ENCODE results near the gene PHACTR3.

Gene PHACTR3

DNA sequence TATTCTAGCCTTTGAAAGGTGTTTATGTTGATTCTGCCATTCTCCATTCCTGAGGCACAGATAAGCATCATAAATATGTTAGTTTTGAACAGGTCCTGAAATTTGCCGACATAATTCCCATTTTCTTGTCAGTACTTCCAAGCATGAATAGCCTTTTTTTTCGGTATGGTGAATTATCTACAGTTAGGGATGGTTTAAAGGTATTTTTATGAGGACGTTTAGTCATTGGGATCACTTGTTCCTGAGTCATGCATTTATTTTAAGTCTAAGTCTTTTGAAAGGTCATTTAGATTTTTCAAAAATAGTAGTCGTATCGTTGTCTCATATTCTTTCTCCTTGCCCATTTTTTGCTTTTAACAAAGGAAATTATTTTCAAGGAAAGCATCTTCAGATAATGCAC, 98.7 kb downstream of the PHACTR3 start:
- no peak for DNase-seq

DNA sequence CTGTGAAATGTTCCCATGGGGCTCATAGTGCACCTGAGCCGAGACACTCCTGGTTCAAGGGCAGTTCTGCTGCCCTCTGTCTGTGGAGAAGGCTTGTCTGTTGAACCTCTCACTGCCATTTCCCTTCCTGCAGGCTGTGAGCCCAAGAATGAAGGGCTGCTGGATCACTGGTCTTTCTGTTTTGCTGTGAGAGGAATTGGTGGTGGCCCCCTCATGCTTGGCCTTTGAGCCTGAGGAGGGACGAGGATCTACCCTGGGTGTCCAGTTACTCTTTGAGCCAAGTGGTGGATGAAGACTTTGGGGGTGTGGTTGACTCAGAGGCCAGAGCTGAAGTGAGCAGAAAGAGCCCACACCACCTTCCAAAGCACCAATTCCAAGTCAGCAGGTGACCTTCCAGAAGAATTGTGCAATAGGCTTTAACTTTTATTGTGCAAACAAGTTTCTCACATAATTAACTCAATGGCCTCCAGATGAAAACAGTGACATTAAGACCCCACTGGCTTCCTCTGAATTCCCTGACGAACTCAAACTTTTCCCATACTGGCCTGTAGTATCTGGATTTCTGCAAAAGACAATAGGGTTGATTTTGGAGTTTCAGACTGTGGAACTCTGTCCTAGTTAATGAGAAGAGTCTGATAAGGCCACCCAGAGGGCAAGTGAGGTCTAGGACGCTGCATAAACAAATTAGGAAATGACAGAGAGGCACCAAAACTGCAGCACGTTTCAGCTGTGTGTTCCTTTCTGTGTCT, 101.5 kb downstream of the PHACTR3 start:
- no peak for DNase-seq

DNA sequence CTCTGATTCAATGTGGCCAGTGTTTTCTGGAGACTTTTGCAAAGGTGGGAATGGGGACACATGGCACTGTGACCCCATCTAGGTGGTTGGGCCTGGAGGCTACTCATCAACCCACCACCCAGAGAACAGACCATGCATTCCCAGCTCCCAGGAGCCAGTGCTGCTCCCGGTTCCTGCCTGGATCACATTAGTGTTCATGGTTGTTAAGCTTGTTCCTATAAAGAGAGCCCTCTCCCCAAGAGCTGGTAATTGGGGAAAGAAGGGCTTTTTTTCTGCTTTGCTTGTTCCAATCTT, 102.0 kb downstream of the PHACTR3 start:
- no peak for DNase-seq

DNA sequence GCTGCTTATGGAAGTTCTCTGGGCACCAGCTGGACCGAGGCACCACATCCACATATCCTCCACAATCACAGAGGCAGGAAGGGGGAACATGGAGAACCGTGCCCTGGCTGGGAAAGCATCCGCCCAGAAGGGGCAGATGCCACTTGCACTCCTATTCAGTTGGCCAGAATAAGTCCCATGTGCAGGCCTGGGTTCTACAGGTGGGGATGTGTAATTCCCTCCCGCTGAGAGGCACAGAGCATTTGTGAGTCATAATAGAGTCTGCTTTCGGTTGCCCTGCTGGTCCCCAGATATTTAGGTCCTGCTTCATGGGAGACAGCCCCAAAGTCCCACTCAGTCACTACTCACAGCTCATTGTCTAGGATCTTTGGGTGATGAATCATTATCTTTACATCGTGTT, 104.0 kb downstream of the PHACTR3 start:
- DNase-seq: no peak

DNA sequence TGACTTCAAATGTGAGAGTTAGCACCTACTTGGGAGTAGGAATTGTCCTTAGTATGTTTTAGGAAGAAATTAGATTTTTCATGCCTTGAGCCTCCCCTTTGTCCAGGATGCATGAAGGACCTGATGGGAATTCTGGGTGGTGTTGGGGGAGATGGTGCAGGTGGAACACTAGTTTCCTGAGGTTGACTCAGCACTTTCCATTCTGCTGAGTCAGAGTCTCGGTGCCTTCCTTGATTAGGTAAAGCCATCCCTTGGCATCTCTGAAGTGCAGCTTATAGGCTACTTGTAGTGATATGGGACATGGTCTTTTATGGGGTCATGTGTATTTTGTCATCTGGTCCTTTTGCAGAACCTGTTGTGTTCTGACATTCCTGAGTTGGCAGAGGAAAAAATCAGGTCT, 105.3 kb downstream of the PHACTR3 start:
- DNase-seq: no peak

DNA sequence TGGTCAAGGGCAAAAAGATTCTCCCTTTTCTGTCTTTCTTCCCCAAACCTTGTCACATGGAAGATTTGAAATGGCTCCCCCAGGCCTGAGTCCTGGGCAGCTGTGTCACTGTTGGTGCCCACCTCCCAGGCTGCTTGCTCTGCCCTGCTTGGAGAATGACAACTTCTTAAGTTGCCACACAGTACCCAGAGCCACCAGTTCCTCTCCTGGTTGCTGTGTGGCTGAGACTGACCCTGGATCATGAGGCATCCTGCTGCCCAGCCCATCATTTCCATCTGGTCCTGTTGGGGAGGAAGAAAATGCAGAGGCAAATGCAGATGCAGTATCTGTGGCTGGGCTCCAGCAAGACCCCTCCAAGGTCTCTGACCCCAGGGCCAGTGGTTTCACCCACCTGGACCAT, 113.7 kb downstream of the PHACTR3 start:
- DNase-seq: no peak

DNA sequence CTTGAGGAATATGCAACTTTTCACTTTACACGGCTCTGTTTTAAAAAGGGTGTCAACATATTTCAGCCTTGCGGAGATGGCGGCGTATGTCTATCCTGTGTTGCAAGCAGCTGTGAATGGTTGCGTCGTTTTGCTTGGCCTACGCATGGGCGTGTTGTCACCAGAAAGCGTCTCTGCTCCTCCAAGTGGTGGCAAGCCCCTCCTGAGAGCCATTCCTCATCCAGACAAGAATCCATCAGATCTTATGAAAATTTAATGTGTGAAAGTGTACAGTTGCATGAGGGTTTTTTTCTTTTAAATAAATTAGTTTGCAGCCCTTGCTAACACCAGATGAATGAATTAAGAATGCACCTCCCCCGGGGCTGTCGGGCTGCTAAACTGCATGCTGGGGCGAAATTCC, 114.4 kb downstream of the PHACTR3 start:
- no peak for DNase-seq

DNA sequence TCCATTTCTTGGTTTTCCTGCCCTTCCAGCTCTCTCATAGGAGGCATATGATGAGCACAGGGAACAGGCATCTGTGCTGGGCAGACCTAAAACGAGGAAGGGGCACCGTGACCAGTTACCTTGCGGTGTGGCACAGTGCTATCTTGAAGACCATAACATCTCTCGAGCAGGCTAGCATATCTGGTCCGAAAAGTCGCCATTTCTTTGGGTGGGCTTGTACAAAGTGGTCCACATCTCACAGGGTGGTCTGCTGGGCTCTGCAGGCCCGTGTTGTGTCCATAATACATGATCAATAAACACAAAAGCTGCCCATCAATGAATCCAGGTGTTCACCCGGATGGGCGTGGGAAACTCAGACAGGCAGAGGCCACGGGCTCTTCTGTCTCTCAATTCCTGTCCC, 115.7 kb downstream of the PHACTR3 start:
- no peak for DNase-seq

DNA sequence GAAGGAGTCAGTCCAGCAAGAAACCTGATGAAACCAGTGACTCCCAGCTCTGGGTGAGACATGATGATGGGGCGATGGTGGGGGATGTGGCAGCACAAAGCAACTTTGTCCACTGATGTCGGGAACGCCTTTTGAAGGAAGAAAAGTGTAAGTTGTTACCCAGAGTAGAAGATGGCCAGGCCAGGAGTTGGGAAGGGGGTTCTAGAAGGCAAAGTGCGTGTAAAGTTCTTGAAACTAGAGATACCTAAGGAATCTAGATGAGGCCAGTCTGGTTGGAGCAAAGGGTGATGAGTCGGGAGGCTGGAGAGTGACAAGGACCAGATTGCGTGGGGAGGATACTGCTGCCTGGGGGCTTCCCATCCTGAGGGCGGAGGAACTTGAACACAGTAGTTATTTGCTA, 117.0 kb downstream of the PHACTR3 start:
- DNase-seq: no peak

DNA sequence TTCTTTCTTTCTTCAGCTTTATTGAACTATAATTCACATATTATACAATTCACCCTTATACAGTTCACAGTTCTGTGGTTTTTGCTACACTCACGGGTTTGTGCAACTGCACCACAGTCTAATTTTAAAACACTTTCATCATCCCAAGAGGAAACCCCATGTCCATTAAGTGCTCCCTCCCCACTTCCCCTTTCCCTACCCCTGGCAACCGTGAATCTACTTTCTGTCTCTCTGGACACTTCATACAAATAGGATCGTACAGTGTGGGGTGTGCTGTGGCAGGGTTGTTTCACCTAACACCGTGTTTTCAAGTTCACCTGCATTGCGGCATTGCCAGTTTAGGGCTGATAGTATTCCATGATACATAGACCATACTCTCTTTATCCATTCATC, 118.8 kb downstream of the PHACTR3 start:
- no peak for DNase-seq

DNA sequence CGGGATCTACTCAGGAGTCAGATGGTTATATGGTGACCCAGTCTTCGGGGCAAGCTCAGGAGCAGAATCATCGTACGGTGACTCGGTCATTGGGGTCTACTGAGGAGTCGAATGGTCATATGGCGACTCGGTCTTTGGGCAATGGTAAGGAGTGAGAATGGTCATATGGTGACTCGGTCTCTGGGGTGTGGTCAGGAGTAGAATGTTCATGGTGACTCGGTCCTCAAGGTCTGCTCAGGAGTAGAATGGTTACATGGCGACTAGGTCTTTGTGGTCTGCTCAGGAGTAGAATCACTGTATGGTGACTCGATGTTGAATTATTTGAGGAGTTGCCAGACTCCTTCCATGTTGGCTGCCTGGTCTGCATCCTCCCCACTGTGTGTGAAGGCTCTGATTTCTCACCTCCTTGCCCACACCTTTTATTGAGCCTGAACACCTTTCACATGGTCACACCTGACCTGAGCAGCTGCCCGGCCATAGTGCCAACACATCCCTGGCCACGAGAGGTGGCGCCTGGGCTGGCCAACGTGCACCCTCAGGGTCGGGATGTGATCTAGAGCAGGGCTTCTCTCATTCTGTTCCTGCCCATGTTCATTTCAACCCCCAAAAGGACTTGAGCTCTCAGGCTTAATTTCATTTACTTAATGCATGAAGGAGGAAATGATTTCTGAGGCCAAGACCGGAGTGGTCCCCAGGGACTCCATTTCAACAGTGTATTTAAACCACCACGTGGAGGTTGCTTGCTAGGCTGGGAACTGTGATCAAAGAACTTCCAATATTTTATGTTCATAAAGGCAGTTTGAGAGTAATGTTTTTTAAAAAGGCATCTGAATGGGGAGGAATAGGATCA, 119.5 kb downstream of the PHACTR3 start:
- DNase-seq: no peak

DNA sequence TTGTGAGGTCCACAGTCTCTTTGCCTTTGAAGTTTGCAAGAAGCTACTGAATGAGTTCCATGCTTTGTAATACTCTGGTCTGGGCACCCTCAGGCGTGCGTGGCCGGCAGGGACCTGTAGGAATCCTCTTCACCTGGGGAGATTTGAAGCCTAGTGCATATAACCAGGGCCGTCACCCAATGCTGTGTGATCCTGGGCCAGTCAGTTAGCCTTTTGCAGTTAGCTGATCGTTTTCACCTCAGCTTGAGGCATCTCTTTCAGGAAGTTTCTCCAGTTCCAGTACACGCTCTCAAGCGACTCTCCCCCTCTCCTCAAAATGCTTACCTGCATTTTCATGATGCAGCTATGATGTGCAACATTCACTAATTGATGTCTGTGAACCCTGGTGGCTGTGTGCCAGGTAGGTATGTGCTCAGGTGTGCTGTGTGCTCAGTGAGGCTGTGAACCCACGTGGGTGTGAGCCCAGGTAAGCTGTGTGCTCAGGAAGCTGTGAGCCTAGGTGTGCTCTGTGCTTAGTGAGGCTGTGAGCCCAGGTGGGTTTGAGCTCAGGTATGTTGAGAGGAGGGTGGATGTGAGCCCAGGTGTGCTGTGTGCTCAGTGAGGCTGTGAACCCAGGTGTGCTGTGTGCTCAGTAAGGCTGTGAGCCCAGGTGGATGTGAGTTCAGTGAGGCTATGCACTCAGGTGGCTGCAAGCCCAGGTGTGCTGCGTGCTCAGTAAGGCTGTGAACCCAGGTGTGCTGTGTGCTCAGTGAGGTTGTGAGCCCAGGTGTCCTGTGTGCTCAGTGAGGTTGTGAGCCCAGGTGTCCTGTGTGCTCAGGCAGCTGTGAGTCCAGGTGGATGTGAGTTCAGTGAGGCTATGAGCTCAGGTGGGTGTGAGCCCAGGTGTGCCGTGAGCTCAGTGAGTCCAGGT, 120.4 kb downstream of the PHACTR3 start:
- no peak for DNase-seq

DNA sequence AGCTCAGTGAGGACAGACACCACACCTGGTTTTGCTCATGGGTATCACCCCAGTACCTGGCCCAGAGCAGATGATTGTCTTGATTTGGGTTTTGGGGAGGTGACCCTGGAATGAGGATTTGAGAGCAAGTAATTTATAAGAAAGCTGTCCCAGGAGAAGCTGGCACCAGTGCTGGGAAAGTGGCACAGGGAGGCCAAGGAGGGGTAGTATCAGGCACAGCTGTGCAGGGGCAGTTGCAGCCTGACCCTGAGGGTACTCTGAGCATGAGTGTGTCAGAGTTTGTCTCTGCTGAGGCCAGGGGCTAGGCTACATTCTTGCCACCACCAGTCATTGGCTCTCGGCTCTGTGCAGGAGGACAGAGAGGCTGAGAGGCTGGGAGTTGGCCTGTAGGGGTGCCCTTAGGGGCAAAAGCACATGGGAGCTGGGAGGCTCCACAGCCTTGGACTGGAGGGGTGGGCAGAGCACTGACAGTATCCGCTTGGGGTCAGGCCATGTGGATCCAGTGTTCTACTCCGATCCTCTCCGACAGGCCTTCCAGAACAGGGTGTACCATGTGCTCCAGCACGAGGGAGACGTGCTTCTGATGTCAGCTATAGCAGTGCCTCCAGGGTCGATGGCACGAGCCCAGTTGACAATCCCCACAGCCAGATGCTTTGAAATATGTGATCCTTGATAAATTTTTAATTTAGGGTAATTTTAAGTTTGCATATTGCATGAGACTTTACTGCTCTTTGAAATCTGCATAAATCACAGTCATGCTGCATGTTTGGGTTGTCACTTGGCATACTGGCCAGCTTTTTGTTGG, 121.3 kb downstream of the PHACTR3 start:
- DNase-seq: no peak

DNA sequence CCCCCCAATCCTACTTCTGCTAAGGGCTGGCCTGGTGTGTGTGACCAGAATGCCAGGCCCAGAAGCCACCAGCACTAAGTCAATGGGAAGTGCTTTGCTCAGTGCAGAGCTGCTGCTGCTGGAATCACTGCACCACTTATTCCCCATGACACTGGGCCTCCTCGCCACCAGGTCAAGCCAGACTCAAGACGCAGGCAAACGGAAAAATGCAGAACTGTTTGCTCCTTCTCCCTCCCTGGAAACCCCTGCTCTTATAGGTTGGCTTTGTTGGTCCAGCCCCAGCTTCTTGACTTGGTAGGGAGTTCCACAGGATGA, 121.9 kb downstream of the PHACTR3 start:
- no peak for DNase-seq

DNA sequence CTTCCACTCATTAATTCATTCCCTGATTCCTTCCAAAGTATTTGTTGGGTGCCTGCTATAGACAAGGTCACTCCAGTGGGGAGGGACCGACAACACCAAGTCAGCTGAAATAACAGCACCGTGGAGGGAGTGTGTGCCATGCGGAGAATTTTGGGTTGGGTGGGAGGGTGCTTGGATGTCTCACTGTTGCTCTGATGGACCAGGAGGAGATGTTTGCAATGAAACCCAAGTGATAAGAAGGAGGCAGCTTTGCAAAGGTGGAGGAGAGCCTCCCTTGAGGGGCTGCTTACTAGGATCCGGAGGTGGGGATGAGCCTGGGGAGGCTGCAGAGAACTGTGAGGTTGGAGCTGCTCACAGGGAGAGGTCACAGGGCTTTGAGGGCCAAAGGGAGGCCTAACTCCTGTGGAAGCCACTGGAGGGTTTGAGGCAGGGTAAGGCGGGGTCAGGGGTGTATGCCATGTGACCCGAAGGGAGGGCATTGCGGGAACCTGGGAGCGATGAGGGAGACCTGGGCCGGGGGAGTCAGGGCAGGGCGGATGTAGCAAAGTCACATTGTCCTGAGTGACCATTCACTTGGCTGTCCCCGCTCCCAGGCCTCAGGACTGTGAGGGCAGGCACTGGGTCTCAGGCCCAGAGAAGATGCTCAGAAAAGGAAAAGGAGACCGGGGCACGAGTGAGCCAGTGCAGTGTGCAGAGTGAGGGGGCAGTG, 124.5 kb downstream of the PHACTR3 start:
- DNase-seq: no peak

DNA sequence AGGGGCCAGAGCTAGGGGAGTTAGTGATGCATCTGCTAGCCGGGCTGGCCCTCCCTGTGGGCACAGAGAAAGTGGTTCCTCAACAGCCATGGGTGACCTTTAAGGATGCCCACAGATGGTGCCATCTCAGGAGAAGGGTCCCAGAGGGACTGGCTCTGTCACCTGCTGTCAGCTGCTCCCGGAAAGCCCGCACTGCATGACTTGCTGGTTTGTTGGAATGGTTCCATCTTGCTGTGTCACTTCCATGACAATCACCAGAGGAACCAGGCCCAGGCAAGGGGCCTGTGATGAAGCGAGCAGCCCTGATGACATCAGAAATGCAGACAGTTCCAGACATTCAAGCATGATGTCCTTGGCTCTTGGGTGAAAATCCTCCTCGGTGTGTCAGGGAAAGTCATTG, 125.2 kb downstream of the PHACTR3 start:
- DNase-seq: no peak

DNA sequence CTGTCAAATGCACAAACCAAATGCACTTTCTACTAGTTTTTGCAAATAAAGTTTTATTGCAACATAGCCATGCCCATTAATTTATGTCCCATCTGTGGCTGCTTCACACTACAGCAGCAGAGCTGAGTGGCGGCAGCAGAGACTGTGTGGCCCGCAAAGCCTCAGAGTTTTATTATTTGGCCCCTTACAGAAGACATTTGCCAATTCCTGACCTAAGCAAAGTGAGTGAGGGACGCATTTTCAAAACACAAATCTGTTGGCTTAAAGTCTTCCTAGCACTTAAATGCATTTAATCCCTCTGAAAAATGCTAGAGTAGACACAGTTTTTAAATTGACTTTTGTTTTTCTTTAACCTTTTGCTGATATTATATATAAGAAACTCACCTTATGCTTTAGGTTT, 126.4 kb downstream of the PHACTR3 start:
- no peak for DNase-seq

DNA sequence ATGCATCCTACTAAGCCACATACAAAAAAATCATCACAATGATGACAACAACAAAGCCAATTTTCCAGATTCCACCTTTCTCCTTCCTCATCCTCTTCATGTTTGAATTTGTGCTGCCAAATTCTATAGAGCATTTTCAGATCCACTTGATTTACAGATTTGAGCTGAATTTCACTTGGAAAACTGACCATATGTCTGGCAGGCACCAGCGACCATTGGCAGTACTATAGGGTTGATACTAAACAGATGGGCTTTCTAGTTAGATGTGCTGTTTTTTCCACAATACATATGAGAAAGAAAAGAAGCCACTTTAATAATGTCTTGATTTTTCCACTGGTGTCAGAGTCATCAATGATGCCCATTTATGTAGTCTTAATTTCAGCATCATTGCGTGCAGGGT, 127.0 kb downstream of the PHACTR3 start:
- DNase-seq: no peak

DNA sequence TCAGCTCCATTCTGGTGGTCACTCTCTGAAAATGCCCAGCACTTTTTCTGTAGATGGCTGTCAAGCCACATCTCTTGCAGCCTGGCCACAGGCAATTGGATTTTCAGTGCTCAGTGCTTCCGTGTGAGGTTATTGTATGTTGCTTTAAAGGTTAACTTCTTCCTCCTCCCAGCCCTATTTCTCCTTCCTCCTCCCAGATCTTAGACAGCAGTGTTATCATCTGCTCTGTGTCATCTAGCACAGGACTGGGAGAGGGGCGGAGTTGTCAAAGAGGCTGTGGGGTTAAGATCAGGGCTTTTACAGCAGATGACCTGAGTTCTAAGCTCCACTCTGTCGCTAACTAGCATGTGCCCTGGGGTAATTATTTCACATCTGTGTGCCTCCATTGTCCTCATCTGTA, 129.0 kb downstream of the PHACTR3 start:
- no peak for DNase-seq

DNA sequence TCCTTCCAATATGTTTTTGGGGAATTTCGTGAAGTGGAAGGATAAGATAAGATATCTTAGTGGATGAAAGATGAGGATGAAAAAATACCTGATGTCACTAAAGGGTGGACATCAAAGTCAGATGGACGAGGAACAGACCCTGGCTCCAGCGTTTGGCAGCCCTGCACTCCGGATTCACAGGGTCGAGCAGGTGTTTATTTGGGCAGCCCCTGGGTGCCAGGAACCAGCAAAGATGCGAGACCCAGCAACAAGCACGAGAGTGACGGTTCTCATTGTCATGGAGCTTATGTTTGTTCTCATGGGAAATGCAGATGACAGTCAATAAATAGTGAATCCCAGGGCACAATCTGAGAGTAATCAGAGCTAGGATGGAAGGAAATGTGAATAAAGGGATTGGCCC, 131.1 kb downstream of the PHACTR3 start:
- DNase-seq: no peak

DNA sequence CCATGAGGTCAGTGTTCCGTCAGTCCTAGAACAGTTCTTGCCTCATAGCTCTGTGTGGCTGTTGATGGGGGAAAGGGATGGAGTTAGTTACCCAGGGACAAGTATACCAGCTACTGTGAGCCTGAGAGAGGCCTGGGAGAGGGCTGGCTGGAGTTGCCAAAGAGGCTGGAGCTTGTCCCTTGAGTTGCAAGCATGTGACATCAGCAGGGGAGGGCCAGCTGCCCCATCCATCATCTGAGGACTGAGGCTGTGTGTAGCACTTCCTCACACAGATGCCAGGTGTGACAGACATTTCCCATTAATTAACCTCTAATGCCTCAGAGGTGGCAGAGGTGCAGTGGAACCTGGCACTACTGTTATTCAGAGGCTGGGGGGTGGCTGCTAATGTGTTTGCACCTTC, 131.6 kb downstream of the PHACTR3 start:
- no peak for DNase-seq

DNA sequence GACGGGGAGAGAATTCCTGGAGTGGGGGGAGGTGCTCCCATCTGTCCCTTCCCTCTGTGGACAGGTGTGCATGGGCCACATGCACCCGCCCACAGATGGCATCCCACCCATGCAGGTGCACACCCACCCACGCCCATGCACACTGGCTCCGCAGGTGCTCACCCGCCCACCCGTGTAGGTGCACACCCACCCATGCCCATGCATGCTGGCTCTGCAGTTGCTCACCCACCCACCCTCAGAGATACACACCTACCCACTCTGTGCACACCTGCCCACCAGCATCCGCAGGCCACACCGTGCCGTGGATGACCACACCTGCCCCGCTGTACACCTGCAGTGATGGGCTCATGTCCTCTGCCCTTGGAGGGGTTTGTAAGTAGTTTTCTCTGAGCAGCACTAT, 132.0 kb downstream of the PHACTR3 start:
- DNase-seq: no peak

All from stimulated activated CD4-positive, alpha-beta T cell treated with anti-CD3 and anti-CD28 coated beads, Interleukin-1b, Interleukin-23, amount 100 ng/mL, for 48 hours (primary cell).